Measurements from ENCODE around the gene RALA.

DNA sequence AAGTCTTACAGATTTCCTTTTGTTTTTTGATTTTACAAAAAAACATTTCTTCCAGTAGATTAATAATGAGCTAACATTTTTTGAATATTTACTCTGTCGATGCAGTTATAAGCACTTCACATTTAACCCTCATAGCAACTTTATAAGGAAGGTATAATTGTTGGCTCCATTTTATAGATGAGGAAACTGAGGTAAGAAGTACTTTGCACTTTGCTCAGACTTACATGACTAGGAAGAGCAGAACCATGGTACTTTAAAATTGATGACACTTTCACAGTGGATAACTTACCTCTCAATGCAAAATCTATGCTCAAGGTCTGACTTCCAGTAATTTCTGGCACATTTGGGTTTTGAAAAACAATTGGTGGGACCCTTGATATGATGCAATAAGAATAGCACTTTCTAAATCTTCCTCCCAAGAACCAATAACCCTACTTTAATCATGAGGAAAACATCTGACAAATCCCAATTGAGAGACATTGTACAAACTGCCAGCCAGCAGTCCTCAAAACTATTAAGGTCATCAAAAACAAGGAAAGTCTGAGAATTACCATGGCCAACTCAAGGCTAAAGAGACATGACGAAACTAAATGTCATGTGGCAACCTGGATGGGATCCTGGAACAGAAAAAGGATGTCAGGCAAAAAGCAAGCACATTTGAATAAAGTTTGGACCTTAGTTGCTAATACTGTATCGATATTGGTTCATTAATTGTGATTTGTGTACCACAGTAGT is 72.6 kb downstream of the RALA start:
- no peak for TF ChIP-seq SP1 (IDR thresholded peaks at IDR 0.05)
- no peak for TF ChIP-seq FOXA1 (IDR thresholded peaks at IDR 0.05)

Measured in HEK293T (cell line).